Fibroblast of peridontal ligament (primary cell): Measurements from ENCODE around the gene CCDC24.

Source experiments
- DNase-seq: peaks from one replicate; pipeline ENCODE4 v3.0.0-alpha.2; 2010; ENCODE audit errors: extremely low read depth

CCDC24 gene

GRCh38 chr1:43991476-43992231 is at the start of gene CCDC24:
CCDC24 (plus strand) TSS chr1:43991599; CDS start chr1:43991879, 280 bp downstream.
- DNase-seq, result peak; percentile 76

DNA sequence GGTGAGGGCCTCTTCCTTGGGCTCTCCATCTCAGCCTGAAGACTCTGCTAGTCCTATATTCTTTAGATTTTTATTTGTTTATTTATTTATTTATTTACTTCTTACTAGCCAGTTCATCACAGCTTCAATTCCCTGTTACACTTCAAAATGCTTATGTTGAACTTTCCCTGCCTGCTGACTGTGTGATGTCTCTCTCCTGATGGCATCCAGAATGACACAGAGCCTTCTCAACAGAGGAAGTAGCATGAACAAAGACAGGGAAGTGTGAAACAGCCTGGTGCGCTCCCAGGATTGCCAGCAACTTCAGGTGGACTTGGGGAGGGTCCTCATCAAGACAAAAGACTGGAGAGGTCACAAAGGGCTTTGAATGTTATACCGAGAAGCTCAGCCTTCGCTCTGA is 49.0 kb upstream of the CCDC24 start:
- DNase-seq, result no peak

DNA sequence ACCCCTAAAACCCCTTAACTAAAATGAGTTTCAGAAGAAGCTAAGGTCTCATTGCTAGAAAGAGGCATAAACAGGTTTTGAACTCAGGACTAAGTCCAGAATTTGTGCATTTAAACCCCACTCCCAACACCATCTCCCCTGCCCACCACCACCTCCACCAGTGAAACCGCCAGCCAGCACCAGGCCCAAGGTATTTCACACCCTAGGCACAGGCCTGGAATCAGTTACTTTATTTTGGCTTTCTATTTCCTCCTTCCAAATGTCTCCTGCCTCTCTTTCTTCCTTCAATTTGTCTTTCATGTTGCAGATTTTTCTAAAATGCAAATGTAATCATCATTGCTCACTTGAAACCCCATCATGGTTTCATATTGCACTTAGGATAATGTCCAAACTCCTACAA is 46.5 kb upstream of the CCDC24 start:
- no peak for DNase-seq

GRCh38 chr1:43945674-43946235 is 45.6 kb upstream of the CCDC24 start:
- DNase-seq, result no peak

DNA sequence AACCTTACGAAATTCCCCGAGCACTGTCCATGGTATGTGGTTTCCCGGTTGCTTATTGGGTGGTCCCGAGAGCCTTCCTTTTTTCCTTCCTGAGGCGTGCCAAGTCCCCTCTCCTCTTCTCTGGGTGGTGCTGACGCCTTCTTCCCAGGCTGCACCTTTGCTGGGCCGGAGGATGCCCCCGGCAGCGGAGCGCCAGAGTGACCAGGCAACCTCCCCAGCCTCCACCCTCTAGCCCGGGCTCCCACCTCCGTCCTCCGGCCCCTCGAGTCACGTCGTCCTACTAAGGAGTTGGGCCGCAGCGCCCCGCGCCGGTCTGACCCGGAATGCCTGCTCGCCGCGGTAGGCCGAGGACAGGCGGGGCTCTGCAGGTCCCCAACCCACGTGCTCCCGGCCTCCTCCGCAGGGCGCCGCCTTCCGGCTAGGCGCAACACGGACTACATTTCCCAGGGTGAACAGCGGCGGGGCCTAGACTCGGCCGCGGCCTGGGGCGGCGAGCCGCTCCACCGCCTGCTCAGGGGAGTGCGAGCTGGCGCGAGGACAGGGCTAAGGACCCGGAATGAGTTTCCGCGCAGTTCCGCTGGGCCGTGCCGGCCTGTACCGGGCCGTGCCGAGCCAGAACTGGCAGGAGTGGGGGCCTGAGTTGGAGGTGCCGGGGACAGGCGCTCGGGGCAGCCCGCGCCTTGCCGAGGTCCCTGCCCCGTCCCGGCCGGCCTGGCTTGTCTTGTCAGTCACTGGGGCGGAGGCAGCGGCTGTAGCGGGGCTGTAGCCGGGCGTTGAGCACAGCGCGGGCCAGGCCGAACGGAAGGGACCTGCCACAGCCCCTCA is 45.0 kb upstream of the CCDC24 start, which contains the start of gene IPO13:
Gene IPO13, plus strand, starts transcription at position 715 of the 825 bp plus-strand sequence. CDS start 651 bp downstream, outside the sequence.
- peak; percentile 90 for DNase-seq

GRCh38 chr1:43947061-43947873 is 44.1 kb upstream of the CCDC24 start:
- DNase-seq, result no peak

DNA sequence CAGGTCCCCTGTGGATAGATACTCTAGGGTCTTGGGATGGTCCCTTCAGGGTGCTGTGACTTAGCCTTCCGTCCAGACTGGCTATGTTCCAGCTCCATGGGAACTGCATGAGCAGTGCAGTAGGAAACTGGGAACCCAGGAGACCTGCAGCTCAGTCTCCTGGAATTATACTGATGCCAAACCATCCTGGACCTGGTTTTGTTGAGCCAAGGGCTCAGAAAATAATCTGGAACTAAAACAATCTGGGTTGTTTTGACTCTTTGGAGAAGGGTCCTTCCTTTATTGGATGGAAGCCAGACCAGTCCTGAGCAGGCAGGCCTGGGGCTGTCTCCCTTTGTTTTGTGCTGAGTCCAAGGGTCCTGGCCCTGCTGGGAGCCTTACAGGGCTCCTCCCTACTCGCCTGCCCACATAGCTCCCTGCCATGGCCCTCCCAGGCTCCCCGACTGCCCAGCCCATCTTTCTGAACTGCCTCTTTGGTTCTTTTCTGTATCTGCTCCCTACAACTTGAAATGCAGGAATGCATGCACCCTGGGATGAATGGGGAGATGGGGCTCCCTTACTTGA is 43.4 kb upstream of the CCDC24 start:
- DNase-seq, result no peak

- no peak for DNase-seq
Observed at GRCh38 chr1:43949678-43950077, 41.7 kb upstream of the CCDC24 start.

GRCh38 chr1:43951021-43951985 is 40.1 kb upstream of the CCDC24 start:
- peak; percentile 38 for DNase-seq

GRCh38 chr1:43952731-43953346 is 38.6 kb upstream of the CCDC24 start:
- no peak for DNase-seq

DNA sequence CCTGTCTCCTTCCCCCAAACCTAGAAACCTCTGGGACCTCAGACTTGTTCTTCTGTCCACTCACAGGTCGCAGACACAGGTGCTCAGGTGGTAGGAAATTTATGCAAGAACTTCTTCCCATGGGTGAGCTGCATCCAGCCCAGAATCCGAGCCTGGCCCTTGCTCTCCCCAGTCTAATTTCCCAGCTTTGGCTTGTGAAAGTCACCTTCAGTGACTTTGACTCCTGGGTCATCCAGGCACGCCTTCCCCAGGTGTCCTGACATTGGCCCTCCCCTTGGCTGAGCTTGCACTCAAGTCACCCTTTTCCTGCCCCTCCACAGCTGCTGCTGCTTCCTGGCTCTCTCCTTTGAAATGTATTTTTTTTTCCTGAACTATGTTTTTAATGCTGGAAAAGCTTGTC is 38.0 kb upstream of the CCDC24 start:
- DNase-seq, result no peak

DNA sequence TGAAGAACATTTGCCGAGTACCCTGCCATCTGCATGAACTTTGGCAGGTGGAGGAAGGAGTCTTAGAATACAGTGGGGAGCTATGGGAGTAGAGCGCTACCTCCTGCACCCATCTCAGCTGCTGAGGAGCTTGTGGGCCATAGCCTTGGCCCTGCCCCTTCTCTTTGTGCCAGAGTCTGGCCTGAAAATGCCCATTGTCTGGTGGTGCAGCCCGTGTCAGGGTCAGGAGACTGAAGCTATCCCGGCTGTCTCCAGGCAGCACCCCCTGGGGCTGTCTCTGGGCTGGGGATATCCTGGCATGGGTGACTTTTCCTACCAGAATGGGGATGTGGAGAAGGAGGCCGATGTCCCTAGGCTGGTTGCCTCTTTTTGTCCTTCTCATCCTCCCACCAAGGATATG is 37.4 kb upstream of the CCDC24 start:
- no peak for DNase-seq

GRCh38 chr1:43956234-43956633 is 35.2 kb upstream of the CCDC24 start:
- no peak for DNase-seq

- DNase-seq, result no peak
Observed at GRCh38 chr1:43957407-43958040, 33.9 kb upstream of the CCDC24 start.

DNA sequence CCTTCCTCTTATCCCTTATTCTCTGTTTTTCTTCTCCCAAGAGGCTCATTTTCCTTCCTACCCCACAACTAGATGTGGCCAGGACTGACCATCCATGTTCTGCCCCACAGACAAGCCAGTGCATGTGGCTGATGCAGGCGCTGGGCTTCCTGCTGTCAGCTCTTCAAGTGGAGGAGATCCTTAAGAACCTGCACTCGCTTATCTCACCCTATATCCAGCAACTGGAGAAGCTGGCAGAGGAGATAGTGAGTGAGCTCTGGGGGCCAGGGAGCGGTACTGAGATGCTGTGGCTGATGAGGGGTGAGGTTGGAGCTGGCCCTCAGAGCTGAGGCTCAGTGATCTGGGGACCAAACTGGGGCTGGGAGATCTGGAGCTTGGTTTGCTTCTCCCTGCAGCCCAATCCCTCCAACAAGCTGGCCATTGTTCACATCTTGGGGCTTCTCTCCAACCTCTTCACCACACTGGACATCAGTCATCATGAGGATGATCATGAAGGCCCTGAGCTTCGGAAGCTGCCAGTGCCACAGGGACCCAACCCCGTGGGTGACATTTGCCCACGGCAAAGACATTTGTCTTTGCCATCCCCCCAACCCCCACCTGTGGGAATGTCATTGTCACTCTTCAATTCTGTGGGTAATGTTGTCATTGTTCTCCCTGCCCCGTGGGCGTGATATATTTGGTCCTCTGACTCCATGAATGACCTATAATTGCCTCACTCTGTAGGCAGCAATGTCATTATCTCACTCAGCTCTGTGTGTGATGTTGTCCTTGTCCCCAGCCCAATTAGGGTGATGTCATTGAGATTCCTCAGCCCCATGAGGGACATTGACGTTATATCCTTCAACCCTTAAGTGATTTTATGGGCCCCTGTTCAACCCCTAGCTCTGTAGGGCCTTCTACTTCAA is 32.8 kb upstream of the CCDC24 start:
- no peak for DNase-seq

GRCh38 chr1:43960798-43961197 is 30.6 kb upstream of the CCDC24 start:
- DNase-seq, result no peak

- DNase-seq, result no peak
Observed at GRCh38 chr1:43961692-43962091, 29.7 kb upstream of the CCDC24 start.

DNA sequence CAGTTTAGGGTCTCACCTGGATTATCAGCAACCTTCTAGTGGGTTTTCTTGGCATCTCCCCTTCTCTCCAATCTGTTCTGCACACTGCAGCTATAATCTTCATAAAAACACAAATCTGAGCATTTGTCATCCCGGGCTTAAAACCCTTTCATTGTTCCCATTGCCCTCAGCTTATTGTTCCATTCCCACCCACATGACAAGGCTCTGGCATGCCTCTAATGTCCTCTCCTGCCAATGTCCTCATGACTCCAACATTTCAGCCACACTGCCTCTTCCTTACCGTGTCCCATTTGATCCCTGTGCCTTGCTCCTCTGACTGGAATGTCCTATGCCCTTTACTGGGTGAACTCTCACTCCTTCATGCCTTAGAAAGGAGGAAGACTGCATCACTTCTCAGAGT is 29.1 kb upstream of the CCDC24 start:
- DNase-seq, result no peak
